MG63 (cell line): ENCODE data around the gene GRIK4. TPM values are rescaled to one million over a fixed set of nuclear protein-coding genes. Genes with fewer than 3 reads are reported as not detected.
A peak's percentile ranks its signal among the peaks of the same experiment; 100 is the strongest.

ENCODE experiments used
- DNase-seq: peaks from one replicate; pipeline ENCODE4 v3.0.0-alpha.2; 2020
- H3K27me3 ChIP-seq: fragments of 250-450 bp; sonication (Bioruptor Pico); 2 replicates; pipeline ENCODE4 v1.5.1; 2020; ENCODE audit warnings: mild to moderate bottlenecking, moderate library complexity
- H3K36me3 ChIP-seq: fragments of 250-450 bp; sonication (Bioruptor Pico); 2 replicates; pipeline ENCODE4 v1.5.1; 2020; ENCODE audit warnings: mild to moderate bottlenecking, moderate library complexity
- H3K4me3 ChIP-seq: fragments of 250-450 bp; sonication (Bioruptor Pico); 2 replicates; pipeline ENCODE4 v1.5.1; 2020; ENCODE audit warnings: mild to moderate bottlenecking, moderate library complexity
- H3K9me3 ChIP-seq: fragments of 250-450 bp; sonication (Bioruptor Pico); 2 replicates; pipeline ENCODE4 v1.5.1; 2020; ENCODE audit warnings: mild to moderate bottlenecking, moderate library complexity
- total RNA-seq: library from RNA; depleted of rRNA; stranded (reverse); fragments of >200 nt; shearing (Covaris generic); gene quantifications from 2 replicates; pipeline ENCODE4 v1.2.3, GENCODE V29; 2014; ENCODE audit warnings: low replicate concordance

GRIK4 gene
- total RNA-seq, 1 experiment from 2014 or later = not detected

- no peaks in the 10 kb centered on the region for H3K27me3 ChIP-seq
- no peak overlapping the region for H3K4me3 ChIP-seq
- no peaks in the 10 kb centered on the region for H3K9me3 ChIP-seq
- no peaks in the 10 kb centered on the region for H3K36me3 ChIP-seq
- no peak for DNase-seq
These were observed 163.6 kb downstream of the GRIK4 start for GRCh38 chr11:120675171-120675570.

- Histone ChIP-seq H3K27me3 (no peaks in the 10 kb centered on the region), H3K36me3 (no peaks in the 10 kb centered on the region), H3K4me3 (no peak overlapping the region), H3K9me3 (no peaks in the 10 kb centered on the region)
- no peak for DNase-seq
These were observed 165.4 kb downstream of the GRIK4 start for GRCh38 chr11:120676991-120677390.

- no peak for DNase-seq
- no peaks in the 10 kb centered on the region for H3K27me3 ChIP-seq
- H3K36me3 ChIP-seq = no peaks in the 10 kb centered on the region
- no peaks in the 10 kb centered on the region for H3K9me3 ChIP-seq
- no peak overlapping the region for H3K4me3 ChIP-seq
These were observed 168.8 kb downstream of the GRIK4 start for GRCh38 chr11:120680322-120680721.

GRCh38 chr11:120681434-120682331, 170.1 kb downstream of the GRIK4 start:
- no peaks in the 10 kb centered on the region for H3K9me3 ChIP-seq
- no peak for DNase-seq
- H3K36me3 ChIP-seq = no peaks in the 10 kb centered on the region
- H3K4me3 ChIP-seq = no peak overlapping the region
- H3K27me3 ChIP-seq = no peaks in the 10 kb centered on the region

GRCh38 chr11:120682332-120682649, 170.7 kb downstream of the GRIK4 start:
- no peaks in the 10 kb centered on the region for H3K27me3 ChIP-seq
- H3K9me3 ChIP-seq = no peaks in the 10 kb centered on the region
- no peak overlapping the region for H3K4me3 ChIP-seq
- no peak for DNase-seq
- H3K36me3 ChIP-seq = no peaks in the 10 kb centered on the region

- H3K9me3 ChIP-seq = no peaks in the 10 kb centered on the region
- no peak overlapping the region for H3K4me3 ChIP-seq
- H3K36me3 ChIP-seq = no peaks in the 10 kb centered on the region
- no peaks in the 10 kb centered on the region for H3K27me3 ChIP-seq
- peak; percentile 73 for DNase-seq
These were observed 171.3 kb downstream of the GRIK4 start for GRCh38 chr11:120682866-120683265.

- no peak for DNase-seq
- Histone ChIP-seq H3K4me3 (no peak overlapping the region), H3K9me3 (no peaks in the 10 kb centered on the region), H3K36me3 (no peaks in the 10 kb centered on the region), H3K27me3 (no peaks in the 10 kb centered on the region)
These were observed 175.0 kb downstream of the GRIK4 start for GRCh38 chr11:120686516-120686915.

- no peaks in the 10 kb centered on the region for H3K9me3 ChIP-seq
- no peak for DNase-seq
- no peak overlapping the region for H3K4me3 ChIP-seq
- no peaks in the 10 kb centered on the region for H3K27me3 ChIP-seq
- no peaks in the 10 kb centered on the region for H3K36me3 ChIP-seq
These were observed 176.6 kb downstream of the GRIK4 start for GRCh38 chr11:120688163-120688562.

- H3K27me3 ChIP-seq = no peaks in the 10 kb centered on the region
- H3K36me3 ChIP-seq = no peaks in the 10 kb centered on the region
- DNase-seq = no peak
- no peak overlapping the region for H3K4me3 ChIP-seq
- H3K9me3 ChIP-seq = no peaks in the 10 kb centered on the region
These were observed 178.2 kb downstream of the GRIK4 start for GRCh38 chr11:120689596-120690275.

GRCh38 chr11:120690406-120690805, 178.9 kb downstream of the GRIK4 start:
- no peak for DNase-seq
- Histone ChIP-seq H3K4me3 (no peak overlapping the region), H3K36me3 (no peaks in the 10 kb centered on the region), H3K9me3 (no peaks in the 10 kb centered on the region), H3K27me3 (no peaks in the 10 kb centered on the region)

- H3K4me3 ChIP-seq = no peak overlapping the region
- DNase-seq = no peak
These were observed 183.2 kb downstream of the GRIK4 start for GRCh38 chr11:120694726-120695125.

GRCh38 chr11:120695426-120695825, 183.9 kb downstream of the GRIK4 start:
- no peaks in the 10 kb centered on the region for H3K9me3 ChIP-seq
- DNase-seq = no peak

More at GRCh38 chr11:120694726-120695125, 183.2 kb downstream of the GRIK4 start:
- H3K36me3 ChIP-seq = no peaks in the 10 kb centered on the region
- no peaks in the 10 kb centered on the region for H3K9me3 ChIP-seq
- no peaks in the 10 kb centered on the region for H3K27me3 ChIP-seq

GRCh38 chr11:120695939-120696338, 184.4 kb downstream of the GRIK4 start:
- Histone ChIP-seq H3K36me3 (no peaks in the 10 kb centered on the region), H3K4me3 (no peak overlapping the region), H3K27me3 (no peaks in the 10 kb centered on the region), H3K9me3 (no peaks in the 10 kb centered on the region)
- no peak for DNase-seq

More at GRCh38 chr11:120695426-120695825, 183.9 kb downstream of the GRIK4 start:
- no peaks in the 10 kb centered on the region for H3K36me3 ChIP-seq
- no peaks in the 10 kb centered on the region for H3K27me3 ChIP-seq
- no peak overlapping the region for H3K4me3 ChIP-seq

GRCh38 chr11:120696597-120697218, 185.2 kb downstream of the GRIK4 start:
- Histone ChIP-seq H3K4me3 (no peak overlapping the region), H3K36me3 (no peaks in the 10 kb centered on the region), H3K9me3 (no peaks in the 10 kb centered on the region), H3K27me3 (no peaks in the 10 kb centered on the region)
- DNase-seq = no peak

GRCh38 chr11:120698918-120699317, 187.4 kb downstream of the GRIK4 start:
- Histone ChIP-seq H3K27me3 (no peaks in the 10 kb centered on the region), H3K36me3 (no peaks in the 10 kb centered on the region), H3K4me3 (no peak overlapping the region), H3K9me3 (no peaks in the 10 kb centered on the region)
- no peak for DNase-seq

GRCh38 chr11:120702656-120703055, 191.1 kb downstream of the GRIK4 start:
- H3K27me3 ChIP-seq = no peaks in the 10 kb centered on the region
- H3K36me3 ChIP-seq = no peaks in the 10 kb centered on the region
- H3K4me3 ChIP-seq = no peak overlapping the region
- H3K9me3 ChIP-seq = peaks cover 2% of the 10 kb centered on the region; the same call in 1 of the 2 replicates
- DNase-seq = no peak

GRCh38 chr11:120703358-120704152, 192.0 kb downstream of the GRIK4 start:
- H3K4me3 ChIP-seq = no peak overlapping the region
- H3K9me3 ChIP-seq = peaks cover 2% of the 10 kb centered on the region; the same call in 1 of the 2 replicates
- no peaks in the 10 kb centered on the region for H3K27me3 ChIP-seq
- DNase-seq = no peak
- H3K36me3 ChIP-seq = no peaks in the 10 kb centered on the region
